HG02973 (cell line): ENCODE results near the gene EIF3D.

Experiments
- ATAC-seq: cut with Tn5 transposase; IDR thresholded peaks from one replicate; pipeline ENCODE4 v1.9.1; 2021; ENCODE audit warnings: moderate library complexity; ENCODE audit not compliant: unreplicated experiment

EIF3D gene

GRCh38 chr22:36510384-36510783 is 18.6 kb downstream of the EIF3D start:
- ATAC-seq = no peak

DNA sequence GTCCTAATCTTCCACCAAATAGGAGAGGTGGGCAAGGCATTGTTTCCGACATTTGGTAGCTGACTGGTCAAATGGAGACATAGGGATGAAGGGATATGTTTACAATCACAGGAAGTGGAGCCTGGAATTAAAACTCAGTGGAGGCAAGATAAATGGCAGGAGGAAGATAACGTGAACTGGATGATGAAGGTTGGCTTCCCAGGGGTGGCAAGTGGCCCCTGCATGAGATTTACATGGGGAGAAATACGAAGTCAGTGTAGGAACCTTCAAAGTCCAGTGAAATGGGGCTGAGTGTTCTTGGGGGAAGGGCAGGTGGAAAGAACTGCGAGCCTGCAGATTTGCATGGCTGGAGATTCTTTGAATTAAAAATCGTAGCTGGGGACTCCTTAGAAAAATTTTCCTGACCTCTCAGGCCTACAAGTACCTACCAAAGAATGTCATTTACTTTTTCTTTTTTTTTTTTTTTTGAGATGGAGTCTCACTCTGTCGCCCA is 21.4 kb downstream of the EIF3D start:
- ATAC-seq = no peak

DNA sequence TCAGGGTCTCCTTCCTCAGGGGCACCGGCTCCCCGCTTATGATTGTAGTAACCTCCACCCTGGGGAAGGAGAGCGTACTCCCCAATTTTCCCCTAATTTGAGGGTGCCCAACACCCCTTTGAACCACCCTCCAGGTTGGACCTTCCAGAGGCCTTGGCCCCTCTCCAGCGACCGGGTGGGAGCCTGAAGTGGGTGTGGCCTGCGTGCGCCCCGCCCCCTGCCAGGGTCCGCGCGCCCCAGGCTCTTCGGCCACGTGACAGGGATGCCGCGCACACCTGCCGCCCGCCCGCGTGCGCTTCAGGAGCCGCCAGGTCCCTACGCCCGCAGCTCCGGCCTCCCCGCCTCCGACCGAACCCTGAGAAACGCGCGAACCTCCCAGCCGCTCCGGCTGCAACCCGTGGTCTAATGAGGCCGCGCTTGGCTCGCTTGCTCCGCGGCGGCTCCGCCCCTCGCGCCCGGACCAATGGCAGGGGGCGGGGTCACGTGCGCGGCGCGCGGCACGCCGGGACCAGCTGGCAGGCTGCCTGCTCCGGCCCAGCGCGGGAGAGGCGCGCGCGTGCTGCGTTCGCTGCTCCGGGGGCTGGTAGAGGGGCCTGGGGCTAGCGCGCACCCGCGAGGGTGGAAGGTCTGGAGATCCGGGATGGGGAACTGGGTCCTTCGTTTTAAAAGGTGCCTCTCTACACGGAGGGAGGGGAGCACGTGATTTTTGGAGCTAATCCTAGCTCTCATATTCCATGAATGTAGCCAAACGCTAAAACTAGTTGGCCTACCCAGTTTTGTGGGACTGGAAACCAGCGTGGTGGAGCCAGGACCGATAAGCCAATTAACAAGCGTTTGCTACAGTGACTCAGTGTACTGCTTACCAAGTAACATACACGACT is 22.1 kb downstream of the EIF3D start, which contains the start of gene FOXRED2:
TSS of gene FOXRED2 (minus strand) at position 404 of the 881 bp plus-strand sequence. CDS start 618 bp downstream, outside the sequence.
- ATAC-seq = no peak

- no peak for ATAC-seq
Observed at GRCh38 chr22:36505998-36506635, 22.8 kb downstream of the EIF3D start.

- ATAC-seq = no peak
Observed at GRCh38 chr22:36497910-36498665, 30.9 kb downstream of the EIF3D start.

GRCh38 chr22:36493690-36494110 is 35.3 kb downstream of the EIF3D start:
- no peak for ATAC-seq

DNA sequence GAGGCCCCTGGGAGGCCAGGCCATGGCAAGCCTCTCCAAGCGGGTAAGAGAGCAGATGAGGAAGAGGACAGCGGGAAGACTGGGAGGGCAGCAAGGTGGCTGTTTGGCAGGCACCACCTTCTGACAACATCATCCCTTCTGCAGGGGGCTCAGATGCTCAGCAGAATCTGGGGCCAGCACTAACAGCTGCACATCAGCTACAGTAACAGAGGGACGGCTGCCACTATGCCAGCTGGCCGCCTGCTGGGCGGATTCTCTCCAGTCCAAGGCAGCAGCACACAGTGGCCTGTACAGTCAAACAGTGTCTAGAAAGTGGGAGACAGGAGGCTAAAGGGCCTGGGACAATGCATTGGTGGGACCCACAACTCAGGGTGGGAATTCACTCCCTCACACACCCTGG is 36.9 kb downstream of the EIF3D start:
- no peak for ATAC-seq

GRCh38 chr22:36491155-36491554 is 37.8 kb downstream of the EIF3D start:
- no peak for ATAC-seq

DNA sequence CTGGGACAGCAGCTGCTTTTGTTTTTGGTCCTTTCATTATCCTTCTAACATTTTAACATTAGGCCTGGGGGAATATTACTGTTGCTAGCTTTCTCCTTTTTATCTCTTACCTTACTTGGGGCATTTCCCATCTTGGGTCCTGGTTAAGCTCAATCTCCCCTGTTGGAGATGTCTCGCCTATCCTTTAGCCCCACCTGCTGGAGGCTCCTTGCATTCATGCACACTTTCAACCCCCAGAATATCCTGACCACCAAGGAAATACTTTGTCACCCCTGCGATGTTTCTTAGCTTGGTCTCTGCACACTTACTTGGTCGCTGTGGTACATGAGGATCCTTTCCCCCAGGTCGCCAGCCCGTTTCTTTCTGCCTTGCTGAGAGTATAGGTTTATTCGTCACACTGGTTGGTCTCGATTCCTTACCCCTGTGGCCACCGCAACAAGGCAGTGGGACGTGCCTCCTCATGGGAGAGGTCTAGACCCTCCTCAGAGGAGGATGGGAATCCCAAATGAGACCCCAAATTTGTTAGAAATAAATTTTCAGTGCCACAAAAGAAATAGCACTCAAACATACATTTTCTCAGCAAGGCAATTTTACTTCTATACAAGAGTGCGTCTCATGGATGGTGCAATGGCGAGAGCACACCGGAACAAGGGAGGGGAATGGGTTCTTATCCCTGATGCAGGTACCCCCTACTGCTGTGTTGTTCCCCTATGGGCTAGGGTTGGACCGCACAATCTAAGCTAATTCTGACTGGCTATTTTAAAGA is 42.2 kb downstream of the EIF3D start:
- no peak for ATAC-seq

- peak; percentile 76 for ATAC-seq
Observed at GRCh38 chr22:36481393-36482168, 47.4 kb downstream of the EIF3D start, which contains the start of gene TXN2. TSS of gene TXN2 (minus strand) at chr22:36481640. CDS start at chr22:36480837, 803 bp downstream.

DNA sequence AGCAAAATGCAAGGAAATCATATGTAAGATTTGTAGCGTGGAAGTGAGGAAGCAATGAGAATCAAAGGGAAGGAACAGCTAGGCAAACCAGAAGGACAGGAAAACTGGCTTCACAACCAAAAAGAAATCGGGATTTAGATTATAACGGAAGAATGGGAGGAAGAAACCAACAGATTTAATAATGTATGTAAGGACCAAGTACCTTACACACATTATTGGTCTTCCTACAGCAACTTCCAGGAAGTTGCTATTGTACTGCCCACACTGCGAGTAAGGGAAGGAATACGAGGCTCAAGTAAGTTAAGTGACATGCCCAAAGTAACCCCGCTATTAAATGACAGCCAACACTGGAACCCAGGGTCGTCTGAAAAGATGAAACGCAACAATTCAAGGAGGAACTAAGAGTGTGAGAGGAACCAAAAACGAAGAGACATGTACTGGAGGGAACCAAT is 48.0 kb downstream of the EIF3D start:
- ATAC-seq = no peak

GRCh38 chr22:36478966-36479365 is 50.0 kb downstream of the EIF3D start:
- no peak for ATAC-seq

DNA sequence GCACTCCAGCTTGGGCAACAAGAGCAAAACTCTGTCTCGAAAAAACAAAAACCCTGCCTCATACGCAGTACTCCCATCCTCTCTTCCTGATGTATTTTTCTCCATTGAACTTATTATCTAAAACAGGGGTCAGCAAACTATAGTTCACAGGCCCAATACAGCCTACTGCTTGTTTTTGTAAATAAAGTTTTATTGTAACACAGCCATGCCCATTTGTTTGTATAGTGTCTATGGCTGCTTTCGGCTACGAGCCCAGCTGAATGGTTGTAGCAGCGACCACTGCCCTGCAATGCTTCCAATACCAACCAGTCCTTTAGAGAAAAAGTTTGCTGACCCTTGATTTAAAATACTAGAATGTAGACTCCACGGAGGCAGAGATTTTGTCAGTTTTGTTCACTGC is 53.6 kb downstream of the EIF3D start:
- no peak for ATAC-seq

GRCh38 chr22:36472689-36473088 is 56.3 kb downstream of the EIF3D start:
- no peak for ATAC-seq

DNA sequence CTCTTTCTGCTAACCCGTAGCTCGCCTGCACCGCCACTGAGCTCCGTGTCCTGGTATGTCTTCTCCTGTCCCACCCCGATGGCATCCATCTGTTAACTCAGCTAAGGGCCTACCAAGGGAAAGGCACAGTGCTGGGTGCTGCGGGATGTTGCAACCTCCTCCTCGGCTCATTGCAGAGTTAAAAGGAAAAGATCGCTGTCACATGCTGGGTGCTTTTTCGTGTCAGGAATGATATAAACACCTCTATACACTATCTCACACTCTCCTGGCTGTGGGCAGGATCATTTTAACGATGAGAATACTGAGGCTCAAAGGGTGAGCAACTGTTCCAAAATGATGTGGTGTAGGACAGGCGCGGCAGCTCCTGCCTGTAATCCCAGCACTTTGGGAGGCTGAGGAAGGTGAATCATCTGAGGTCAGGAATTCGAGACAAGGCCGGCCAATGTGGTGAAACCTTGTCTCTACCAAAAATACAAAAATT is 57.6 kb downstream of the EIF3D start:
- ATAC-seq = no peak

GRCh38 chr22:36470994-36471331 is 58.0 kb downstream of the EIF3D start:
- ATAC-seq = no peak

- no peak for ATAC-seq
Observed at GRCh38 chr22:36470162-36470993, 58.6 kb downstream of the EIF3D start.

DNA sequence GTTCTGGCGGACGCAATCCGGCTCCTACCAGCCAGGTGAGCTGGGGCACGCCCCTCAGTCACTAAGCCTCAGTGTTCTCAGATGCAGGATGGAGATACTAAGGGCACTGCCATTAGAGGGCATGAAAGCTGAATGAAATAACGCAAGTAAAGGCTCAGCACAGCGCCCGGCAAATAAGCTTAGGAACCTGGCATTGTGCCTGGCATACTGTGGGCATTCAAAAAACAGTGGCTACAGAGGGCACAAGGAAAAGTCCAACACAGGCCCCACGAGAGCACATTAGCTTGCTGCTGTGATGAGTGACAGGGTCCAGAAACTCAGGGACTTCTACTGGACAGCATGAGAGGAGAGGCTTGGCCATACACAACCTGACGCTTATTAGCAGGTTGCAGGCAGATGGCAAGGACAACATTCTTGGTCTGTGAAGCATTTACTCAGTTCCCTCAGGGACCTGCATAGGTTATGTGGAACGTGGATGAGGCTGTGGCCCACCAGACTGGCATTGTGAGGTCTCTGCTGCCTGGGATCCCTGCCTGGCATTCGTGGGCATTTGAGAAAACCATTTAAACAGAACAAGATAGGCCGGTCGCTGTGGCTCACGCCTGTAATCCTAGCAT is 59.8 kb downstream of the EIF3D start:
- ATAC-seq = no peak
